8988T (cell line): ENCODE results near the gene BSN.

ENCODE experiments used
- DNase-seq: peaks from one replicate; pipeline ENCODE4 v3.0.0; 2011

The BSN gene

DNA sequence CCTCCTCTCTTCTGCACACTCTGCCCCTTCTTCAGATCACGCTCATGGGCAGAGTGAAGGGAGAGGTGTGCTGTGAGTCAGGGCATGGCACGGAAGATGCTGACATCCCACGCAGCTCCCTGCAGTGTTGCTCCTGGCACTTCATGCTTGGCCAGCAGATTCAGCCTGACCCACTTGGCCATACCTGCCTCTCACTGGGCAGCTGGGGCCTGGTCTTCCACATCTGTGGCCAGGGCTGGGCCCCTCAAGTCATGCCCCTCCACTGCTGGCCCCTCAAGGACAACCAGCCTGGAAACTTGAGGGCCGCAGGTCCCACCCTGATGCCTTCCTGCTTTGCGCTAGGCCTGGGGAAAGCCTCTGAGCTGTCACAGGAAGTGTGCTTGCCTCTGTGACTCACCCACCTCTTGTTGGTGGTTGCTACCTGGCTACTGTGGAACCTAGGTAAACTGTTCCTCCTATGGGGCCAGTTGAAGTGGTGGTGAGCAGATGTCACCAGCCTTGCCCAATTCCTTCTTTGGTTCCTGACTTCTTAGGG lies 48.7 kb downstream of the BSN start:
- DNase-seq: no peak

DNA sequence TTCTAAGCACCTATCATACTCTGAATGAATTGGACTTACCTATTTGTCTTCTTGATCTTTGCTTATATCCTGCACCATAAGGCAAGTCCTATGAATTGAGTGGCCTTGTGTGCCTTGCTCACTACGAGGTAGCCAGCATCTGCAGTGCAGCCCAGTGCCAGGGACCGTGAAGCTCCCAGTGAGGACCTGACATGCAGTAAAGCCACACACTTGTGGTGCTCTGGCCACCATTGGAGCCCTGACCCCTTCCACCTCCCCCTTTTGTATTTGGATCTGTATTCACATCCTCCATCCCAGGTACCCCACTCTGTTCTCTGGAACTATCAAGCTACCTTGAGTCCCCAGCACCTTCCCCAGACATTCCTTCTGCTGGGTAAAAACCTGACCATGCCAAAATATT lies 52.1 kb downstream of the BSN start:
- DNase-seq: no peak

DNA sequence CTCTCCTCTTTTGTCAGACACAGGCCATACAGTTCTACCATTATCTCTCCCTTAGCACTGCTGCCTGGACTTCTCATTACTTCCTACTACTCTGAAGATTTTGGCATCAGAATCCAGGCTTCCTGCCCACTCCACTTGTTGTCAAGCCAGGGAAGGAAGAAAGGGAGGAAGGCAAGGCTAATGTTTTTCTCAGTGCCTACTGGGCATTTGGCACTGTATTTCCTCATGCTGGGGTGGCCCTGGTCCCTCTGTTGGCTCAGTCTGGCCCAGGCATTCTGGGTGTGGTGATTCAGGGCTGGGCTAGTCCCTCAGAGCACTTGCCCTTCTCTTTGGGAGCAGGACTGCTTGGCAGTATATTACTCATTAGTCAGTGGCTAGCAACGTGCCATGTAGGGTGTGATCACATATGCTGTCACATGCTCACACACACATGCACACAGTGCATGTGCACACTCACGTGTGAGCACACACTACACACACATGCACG lies 52.9 kb downstream of the BSN start:
- DNase-seq: no peak

DNA sequence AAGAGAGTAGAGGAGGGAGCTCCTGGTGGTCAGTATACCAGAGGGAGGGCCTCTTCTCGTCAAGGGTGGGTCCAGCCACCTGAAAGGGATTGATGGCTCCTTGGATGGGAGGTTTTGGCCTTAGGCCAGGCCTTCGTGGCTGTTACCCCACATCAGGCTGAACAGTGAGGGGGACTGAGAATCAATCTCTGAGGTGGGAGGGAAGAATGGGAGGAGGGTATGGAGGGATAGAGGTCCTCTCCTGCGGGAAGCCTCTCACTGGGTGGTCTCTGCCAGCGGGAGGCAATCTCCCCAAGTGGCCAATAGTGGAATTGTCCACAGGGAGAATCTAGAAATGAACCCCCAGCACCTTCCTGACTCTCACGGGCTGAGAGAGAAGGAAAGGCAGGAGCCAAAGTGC lies 53.5 kb downstream of the BSN start:
- DNase-seq: no peak

DNA sequence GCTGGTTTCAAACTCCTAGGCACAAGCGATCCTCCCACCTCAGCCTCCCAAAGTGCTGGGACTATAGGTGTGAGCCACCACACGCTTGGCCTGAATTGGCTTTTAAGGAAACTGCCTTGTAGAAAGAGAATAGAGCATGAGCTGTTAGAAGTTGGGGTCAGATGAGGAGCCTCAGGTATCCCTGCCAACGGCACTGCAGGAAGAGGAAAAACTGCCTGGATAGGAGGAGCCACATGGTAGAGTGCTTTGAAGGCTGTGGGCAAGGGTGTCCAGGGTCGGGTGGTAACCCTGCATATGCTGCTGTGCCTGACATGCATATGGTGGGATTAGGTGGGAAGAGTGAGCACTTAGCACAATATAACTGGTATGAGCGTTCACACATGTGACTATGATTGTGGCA lies 55.0 kb downstream of the BSN start:
- no peak for DNase-seq

DNA sequence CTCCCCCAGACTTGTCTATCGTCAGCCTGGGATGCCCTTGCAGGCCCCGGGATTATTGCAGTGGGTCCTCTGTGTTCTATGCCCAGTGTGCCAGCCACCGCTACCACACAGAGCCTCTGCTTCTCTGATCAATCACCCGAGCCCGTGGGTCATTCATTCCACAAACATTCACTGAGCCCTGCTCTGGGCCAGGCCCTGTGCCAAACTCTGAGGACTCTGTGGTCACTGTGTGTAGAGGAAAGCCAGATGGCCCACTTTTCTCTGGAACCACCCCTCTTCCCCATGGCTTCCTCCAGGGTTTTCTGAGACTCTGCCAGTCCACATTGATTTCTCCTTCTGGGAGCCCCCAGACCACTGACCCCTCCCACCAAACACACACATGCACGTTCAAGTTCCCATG lies 55.5 kb downstream of the BSN start:
- no peak for DNase-seq

DNA sequence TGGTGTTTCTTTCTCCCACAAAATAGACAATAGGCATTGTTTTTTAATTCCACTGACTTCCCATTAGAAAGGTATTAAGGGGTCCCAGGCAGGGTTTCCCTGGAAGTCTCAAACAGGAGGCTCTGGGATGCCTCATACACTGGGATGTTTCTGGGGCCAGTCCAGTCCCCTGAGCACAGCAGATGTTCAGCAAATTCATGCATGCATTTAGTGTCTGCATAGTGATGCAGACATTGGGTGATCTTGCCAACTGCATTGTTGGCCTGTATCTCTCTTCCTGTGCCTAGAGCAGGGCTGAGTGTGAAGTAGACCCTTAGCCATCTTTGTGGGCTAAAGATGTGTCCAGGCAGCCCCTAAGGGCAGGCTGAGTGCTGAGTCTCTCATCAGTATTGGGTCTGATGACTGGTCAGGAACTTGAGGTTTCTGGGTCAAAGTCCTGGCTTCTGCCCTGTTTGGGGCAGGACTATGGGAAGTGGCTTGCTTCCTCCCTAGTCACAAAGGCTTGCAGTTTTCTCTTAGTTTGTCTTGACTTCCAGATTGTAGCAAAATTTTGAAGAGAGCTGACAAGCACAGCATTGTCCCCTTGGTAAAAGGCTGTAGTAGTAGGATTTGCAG lies 56.5 kb downstream of the BSN start:
- DNase-seq: no peak

DNA sequence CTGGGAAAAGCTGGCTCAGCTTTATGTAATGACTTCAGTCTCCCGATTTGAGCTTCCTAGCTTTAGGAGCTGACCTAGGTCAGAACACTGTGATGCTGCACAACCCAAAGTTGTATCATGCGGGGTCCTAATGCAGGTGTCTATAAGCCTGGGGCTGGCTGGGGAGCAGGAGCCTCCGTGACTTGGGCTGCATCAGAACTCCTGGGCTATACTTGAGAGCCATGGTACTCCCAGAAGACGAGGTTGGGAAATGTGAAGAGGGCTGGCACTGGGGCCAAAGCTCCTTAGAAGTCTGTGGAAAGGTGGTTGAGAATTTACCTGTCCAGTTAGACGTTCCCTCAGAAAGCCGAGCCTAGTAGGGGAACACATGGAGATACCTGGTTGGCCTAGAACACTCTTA lies 57.0 kb downstream of the BSN start:
- DNase-seq: no peak

DNA sequence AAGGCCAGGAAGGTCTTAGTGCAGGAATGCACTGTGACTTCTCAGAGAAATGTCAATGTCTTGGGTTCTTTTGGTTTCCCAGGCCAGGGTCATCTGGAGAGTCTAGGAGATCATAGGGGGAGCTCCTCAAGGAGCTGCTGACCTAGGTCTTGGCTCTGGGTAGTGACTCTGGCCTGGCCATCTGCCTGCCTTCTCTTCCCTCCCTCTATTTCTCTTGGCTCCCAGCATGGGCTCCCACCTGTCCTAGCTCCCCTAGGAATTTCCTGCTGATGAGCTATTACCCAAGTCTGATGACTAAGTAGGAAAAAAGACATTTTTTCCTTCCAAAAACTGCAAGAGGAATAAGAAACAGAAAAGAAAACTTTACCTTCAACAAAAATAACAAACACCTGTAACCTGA lies 57.4 kb downstream of the BSN start:
- DNase-seq: no peak

DNA sequence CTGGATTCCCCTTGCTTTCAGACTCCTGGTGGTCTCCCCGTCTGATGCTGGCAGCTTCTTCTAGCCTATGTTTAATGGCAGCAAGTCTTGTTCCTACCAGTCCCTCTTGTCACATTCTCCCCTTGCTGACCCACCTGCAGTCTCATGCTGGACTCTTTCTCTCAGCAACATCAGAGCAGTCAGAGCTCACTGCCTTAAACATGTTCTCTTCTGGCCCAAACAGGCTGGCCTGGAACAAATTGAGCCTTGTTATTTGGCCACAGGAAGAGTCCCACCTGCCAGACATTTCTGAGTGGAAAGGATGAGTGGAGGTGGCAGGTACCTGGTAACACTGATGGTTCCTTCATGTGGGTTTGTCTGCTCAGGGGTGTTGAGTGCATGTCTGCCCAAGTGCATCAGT lies 60.7 kb downstream of the BSN start:
- DNase-seq: no peak

DNA sequence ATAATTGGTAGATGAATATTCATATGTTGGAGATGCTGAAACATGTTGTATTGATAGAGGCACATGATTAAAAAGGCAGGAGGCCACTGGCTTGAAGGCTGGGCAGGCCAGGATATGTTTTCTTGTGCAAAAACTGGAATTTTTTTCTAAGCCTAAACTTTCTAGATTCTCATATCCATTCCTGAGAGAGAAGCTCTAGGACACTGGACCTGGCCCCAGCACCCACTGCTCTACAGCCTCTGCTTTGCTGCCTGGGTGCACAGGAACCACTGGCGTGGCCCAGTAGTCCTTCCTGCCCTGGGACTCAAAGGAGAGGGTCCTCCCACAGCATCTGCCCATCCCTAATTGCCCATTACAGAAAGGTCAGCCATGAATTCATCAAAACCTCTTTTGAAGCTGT lies 61.8 kb downstream of the BSN start:
- DNase-seq: no peak

DNA sequence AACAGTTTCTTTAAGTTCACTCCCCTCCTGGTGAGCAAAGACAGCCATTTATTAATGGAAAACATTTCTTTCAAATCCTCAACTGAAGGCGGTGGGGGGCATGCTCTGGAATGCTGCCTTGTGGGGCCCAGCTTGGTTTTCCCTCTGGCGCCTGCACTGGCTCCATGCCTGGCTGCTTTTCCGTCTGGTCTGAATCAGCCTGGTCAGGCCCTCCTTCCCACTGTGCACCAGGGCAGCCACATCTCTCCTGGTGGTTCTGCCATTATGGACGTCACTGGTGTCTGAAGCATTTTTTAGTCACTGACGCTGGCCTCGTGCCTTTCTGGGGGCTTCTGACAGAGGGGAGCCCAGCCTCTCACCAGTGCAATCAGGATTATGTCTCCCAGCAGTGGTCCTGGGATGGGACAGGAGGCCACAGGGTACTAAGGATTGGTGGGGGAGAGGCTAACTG lies 62.2 kb downstream of the BSN start:
- DNase-seq: no peak

DNA sequence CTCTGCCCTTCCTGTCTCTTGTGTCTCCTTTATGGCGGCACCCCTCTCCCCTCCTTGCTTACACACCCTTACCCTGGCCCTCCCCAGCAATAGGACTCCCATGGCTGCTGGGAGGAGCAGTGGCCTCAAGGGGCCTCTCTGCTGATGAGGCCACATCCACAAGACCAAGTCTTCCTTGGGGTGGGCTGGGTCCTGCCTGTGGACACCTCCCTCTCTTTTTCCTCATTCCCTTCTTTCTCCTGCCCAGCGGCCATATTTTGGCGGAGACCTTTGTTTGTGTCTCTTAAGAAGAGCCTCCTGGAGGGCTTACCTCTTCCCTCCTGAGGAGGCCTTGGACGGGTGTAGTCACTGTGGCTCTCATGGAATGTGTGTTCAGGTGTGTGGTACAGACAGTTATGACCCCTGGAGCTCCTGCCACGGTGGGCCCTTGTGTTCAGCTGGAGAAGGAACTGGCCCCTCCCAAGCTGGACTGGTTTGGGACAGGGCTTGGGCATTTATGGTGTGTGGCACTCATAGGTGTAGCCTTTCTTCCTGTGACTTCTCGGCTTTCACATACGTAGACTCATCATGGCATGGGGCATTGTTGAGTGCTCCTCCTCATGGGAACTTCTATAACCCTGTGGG lies 63.2 kb downstream of the BSN start:
- DNase-seq: no peak

DNA sequence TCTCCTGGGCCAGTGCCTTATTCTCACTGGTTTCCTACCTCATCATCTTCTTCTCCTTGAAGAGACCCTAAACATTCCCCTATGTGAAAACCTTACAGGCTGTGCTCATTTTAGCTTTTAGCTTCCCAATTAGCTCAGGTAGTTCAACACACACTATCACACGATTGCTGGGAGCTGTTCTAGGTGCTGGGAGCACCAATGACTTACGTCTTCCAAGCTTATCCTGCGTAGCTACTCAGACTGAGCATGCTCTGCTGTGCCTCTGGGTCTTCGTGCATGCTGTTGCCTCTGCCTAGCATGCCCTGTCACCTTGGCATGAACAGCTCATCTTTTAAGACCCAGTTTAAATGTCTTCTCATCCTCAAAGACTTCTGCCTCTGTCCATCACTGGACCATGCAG lies 64.1 kb downstream of the BSN start:
- DNase-seq: no peak

DNA sequence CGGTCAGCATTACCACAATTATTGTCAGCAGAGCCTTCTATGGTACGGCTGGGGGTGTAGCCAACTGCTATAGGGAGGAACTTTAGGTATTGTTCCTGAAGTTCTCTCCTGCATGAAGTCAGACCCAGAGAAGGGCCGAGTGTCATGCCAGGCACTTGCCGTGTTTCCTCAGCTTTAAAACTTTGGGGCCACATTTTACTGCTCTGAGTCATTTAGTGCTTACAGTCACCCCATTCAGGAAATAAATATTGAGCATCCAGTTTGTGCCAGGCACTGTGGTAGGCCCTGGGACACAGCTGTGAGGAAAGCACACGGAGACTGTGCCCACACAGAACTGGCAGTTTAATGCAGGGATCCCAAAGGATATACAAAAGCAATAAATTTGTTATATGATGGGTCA lies 65.4 kb downstream of the BSN start:
- no peak for DNase-seq

DNA sequence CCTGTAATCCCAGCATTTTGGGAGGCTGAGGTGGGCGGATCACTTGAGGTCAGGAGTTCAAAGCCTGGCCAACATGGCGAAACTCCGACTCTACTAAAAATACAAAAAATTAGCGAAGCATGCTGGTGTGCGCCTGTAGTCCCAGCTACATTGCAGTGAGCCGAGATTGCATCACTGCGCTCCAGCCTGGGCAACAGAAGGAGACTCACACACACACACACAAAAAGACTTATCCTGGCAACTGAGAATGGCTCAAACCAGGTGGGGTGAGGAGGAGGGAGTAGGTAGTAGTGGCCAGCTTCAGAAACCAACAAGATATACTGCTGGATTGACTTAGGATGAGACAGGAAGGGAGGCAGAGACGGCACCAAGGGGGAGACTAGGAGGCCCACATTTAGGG lies 66.5 kb downstream of the BSN start:
- no peak for DNase-seq

DNA sequence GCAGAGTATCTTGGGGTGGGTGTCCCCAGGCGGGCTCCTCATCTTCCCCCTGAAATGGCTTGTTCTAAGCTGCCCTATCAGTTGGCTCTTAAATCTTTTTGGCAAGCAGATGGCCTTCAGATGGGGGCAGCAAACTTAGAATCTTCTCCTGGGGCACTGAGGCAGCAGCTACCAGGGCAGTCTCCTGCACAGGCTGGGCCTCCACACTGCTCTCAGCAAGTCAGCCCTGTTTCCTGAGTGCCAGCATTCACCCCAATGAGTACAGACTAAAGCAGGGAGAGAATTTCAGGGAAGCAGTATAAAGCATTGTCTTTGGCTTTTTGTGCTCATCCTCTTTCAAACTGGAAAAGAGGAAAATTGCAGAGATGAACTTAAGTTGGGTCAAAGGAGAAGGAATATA lies 68.8 kb downstream of the BSN start:
- no peak for DNase-seq

DNA sequence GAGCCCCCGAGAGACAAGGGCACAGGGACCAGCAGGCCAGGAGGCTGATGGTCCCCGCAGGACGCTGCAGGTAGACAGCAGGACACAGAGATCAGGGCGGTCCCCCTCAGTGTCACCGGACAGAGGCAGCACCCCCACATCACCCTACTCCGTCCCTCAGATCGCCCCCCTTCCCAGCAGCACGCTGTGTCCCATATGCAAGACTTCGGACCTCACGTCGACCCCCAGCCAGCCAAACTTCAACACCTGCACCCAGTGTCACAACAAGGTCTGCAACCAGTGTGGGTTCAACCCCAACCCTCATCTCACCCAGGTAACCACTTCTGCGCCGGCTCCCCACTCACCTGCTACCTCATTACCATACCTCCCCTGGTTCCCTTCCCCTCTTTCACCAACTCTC lies 70.8 kb downstream of the BSN start:
- no peak for DNase-seq

DNA sequence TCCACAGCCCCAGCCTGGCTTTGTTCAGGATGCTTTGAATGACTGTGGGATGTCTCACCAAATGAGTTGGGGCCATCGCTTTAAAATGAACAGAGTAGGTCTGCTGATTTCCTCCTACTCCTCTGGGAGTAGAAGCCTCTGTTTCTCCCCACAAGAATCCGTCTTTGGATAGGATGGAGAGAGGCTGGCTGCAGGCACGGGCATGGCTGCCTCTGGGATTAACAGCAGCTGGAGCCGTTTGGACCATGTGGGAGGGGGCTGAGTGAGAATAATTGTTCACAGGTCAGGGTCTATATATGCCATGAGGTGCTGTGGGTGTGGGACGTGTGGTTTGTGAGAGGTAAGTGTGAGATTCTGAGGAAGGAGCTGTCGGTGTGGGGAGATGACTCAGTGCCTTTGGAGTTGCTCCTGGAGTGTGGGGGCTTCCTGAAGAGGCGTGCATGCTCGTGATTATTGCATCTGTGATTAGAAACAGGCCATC lies 71.9 kb downstream of the BSN start:
- no peak for DNase-seq

DNA sequence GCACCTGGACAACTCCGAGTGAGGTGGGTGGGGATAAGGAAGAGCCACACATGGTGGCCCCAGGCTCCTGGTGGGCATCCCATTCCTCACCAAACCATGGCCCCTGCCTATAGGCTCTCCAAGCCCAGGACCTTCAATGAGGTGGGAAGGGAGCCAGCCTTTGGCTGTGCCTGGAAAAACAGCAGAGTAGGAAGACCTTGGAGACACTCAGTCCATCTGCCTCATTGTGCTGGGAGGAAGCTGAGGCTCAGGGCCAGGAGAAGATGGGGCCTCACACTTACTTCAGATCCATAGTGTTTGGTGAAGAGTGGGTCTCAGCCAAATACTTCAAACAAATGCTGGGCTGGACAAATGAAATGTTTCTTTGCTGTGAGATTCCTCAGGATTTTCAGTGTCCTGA lies 72.5 kb downstream of the BSN start:
- DNase-seq: no peak

DNA sequence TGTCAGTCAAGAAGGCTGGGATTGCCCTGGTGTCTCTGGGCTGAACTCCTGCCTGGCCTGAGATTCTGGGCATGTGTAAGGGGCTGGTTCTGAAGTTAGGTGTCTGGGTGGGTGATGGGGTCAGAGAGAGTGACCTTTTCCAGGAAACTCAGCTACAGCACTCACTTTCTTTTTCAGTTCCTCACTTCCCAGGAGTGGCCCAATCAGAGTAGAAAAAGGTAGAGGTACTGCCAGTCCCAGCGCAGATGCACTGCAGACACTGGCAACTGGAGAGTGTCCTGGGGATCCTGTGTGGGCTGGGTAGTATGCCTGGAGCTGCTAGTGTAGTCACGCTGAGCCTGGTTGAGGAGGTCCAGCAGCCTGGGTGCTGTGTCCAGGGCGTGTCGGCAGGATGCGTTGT lies 73.4 kb downstream of the BSN start:
- no peak for DNase-seq

DNA sequence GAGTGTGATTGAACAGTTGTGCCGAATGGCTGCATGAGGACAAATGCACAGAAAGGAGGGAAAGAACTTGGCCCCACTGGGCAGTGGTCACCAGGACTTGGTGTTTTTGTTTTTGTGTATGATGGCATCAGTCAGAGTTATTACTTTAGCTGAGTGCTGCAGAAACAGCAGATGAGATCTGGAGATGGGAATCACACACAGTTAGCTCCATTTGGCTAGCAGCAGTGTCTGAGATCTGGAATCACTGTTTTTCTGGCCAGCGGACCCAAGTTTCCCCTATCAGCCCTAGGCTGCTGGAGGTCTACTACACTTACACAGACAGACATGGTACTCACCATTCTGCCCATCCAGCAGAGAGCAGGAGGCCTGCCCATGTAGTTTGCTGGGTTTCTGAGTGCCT lies 74.0 kb downstream of the BSN start:
- no peak for DNase-seq

DNA sequence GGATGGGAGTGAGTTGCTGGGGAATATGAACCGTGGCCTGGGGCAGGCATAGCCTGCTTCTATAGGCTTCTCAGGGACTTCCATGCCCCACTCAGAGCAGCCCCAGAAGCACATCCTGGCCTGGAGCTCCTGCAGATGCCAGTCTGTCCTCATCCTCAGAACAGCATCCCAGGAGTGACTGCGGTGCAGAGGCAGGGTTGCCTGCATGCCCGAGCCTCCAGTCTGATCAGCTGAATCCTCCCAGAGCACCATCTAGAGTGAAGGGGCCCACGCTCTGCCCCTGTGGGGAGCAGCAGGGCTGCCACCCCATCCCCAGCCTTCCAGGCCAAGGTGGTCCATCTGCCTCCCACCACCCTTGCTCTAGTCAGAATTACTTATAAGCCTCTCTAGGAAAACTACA lies 75.2 kb downstream of the BSN start:
- DNase-seq: no peak

DNA sequence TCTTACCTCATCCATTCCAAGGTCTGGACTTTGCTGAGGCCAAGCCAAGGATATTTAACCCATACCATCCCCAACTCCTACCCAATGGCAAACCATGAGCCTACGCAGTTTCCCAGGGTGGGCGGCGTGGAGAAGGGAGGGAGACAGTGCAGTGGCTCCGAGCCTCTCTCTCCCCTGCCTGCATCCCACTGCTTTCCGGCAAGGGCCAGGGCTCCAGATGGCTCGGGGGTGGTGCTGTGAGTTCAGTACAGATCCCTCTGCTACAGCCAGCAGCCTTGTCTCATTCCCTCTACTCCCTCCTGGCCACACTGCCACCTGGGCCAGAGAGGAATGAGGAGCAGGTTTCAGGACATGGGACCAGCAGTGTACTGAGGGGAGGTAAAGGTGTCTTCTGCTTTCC lies 75.6 kb downstream of the BSN start:
- no peak for DNase-seq

DNA sequence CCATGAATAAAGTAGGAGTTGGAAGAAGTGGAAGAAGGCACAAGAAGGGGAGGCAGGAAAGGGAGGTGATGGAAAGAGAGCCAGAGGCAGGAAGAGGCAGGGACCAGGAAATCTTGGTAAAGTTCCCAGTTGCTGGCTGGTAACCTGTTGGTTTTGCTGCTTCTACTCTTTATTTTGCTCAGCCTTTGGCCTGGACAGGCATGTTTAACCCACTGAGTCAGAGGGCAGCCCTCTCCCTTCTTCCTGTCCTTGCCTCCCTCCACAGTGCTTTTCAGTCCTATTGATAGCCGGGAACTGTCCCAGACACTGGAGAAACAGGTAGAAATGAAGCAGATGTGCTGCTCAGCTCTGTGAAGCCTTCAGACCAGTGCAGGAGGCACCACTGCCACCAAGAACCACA lies 76.5 kb downstream of the BSN start:
- no peak for DNase-seq
